Liver (tissue), 9 donors: ENCODE measurements around the gene HOXD8. TPM values are rescaled to one million over a fixed set of nuclear protein-coding genes. Genes with fewer than 3 reads are reported as not detected.

Experiments
- DNase-seq: peaks from one replicate; pipeline ENCODE4 v3.0.0-alpha.2; 2017; ENCODE audit warnings: low spot score
- H3K27ac ChIP-seq, 2 donors: one replicate each; pipeline ENCODE4 v1.7.0; 2013; ENCODE audit warnings: inconsistent platforms in 2 of 2, low read length in 2 of 2, control low read depth in 1 of 2, low read depth in 1 of 2, mild to moderate bottlenecking in 1 of 2
- H3K27me3 ChIP-seq, 4 donors: one replicate each; pipeline versions ENCODE4 v1.6.1 to v1.7.0; 2013; ENCODE audit warnings: low read length in 3 of 4, inconsistent platforms in 1 of 4, mild to moderate bottlenecking in 1 of 4, moderate library complexity in 1 of 4; ENCODE audit not compliant: control insufficient read depth in 4 of 4, insufficient read depth in 4 of 4
- H3K36me3 ChIP-seq, 4 donors: one replicate each; pipeline versions ENCODE4 v1.6.1 to v1.7.0; 2013; ENCODE audit warnings: low read length in 3 of 4, mild to moderate bottlenecking in 3 of 4, low read depth in 1 of 4, moderate library complexity in 1 of 4; ENCODE audit not compliant: control insufficient read depth in 4 of 4, insufficient read depth in 3 of 4
- H3K4me1 ChIP-seq, 4 donors: one replicate each; pipeline versions ENCODE4 v1.6.1 to v1.7.0; 2013; ENCODE audit warnings: low read length in 3 of 4, mild to moderate bottlenecking in 3 of 4, moderate library complexity in 1 of 4; ENCODE audit not compliant: control insufficient read depth in 4 of 4, insufficient read depth in 4 of 4
- H3K4me3 ChIP-seq, 3 donors: one replicate each; pipeline versions ENCODE4 v1.6.1 to v1.7.0; 2013; ENCODE audit warnings: low read length in 3 of 3, control low read depth in 1 of 3, low read depth in 1 of 3, mild to moderate bottlenecking in 1 of 3
- H3K9ac ChIP-seq, 2 donors: one replicate each; pipeline ENCODE4 v1.7.0; 2013; ENCODE audit warnings: low read length in 2 of 2, mild to moderate bottlenecking in 2 of 2, moderate library complexity in 2 of 2, control low read depth in 1 of 2, low read depth in 1 of 2
- H3K9me3 ChIP-seq, 4 donors: one replicate each; pipeline versions ENCODE4 v1.6.1 to v1.7.0; 2013; ENCODE audit warnings: low read length in 3 of 4; ENCODE audit not compliant: control insufficient read depth in 4 of 4
- EGR1 ChIP-seq, 2 donors: IDR thresholded peaks; 2 replicates each; pipeline ENCODE4 v1.6.1; 2016 to 2018; ENCODE audit warnings: antibody characterized with exemption in 2 of 2, low read depth in 2 of 2
- FOXA1 ChIP-seq: IDR thresholded peaks from 2 replicates; pipeline ENCODE4 v1.6.1; 2016; ENCODE audit warnings: antibody characterized with exemption
- FOXA2 ChIP-seq: IDR thresholded peaks from 2 replicates; pipeline ENCODE4 v1.6.1; 2016; ENCODE audit warnings: antibody characterized with exemption
- HNF4A ChIP-seq, 2 donors: conservative IDR thresholded peaks; 2 replicates each; pipeline ENCODE4 v1.6.1; 2016; ENCODE audit warnings: antibody characterized with exemption in 2 of 2, mild to moderate bottlenecking in 2 of 2
- JUND ChIP-seq, 2 donors: IDR thresholded peaks; 2 replicates each; pipeline ENCODE4 v1.6.1; 2016; ENCODE audit warnings: antibody characterized with exemption in 2 of 2
- NR2F2 ChIP-seq: IDR thresholded peaks from 2 replicates; pipeline ENCODE4 v1.6.1; 2016; ENCODE audit warnings: antibody characterized with exemption
- RAD21 ChIP-seq, 2 donors: IDR thresholded peaks; 2 replicates each; pipeline ENCODE4 v1.6.1; 2016; ENCODE audit warnings: antibody characterized with exemption in 2 of 2, mild to moderate bottlenecking in 2 of 2
- SP1 ChIP-seq: IDR thresholded peaks from 2 replicates; pipeline ENCODE4 v1.6.1; 2018; ENCODE audit warnings: antibody characterized with exemption, mild to moderate bottlenecking
- TAF1 ChIP-seq: conservative IDR thresholded peaks from 2 replicates; pipeline ENCODE4 v1.6.1; 2016; ENCODE audit warnings: antibody characterized with exemption, mild to moderate bottlenecking
- YY1 ChIP-seq: IDR thresholded peaks from 2 replicates; pipeline ENCODE4 v1.6.1; 2016; ENCODE audit warnings: antibody characterized with exemption, mild to moderate bottlenecking
- WGBS: extraction: QIAGEN DNeasy Blood & Tissue Kit; methylation state at CpG from one replicate; pipeline ENCODE4 v1.1.7; 2013; 5-methylcytosine and 5-hydroxymethylcytosine counted together
- polyA plus RNA-seq, 2 donors: library from polyadenylated mRNA; stranded (reverse) in 1 of 2; unstranded in 1 of 2; fragments of 200-250 nt in 1 of 2; fragments of >200 nt in 1 of 2; fragmentation: Nextera tagmentation in 1 of 2; extraction: Ambion mirVana in 1 of 2; gene quantifications; one replicate each; pipeline versions ENCODE4 v1.2.1 to v1.2.3, GENCODE V29; 2013 to 2015
- total RNA-seq, 2 donors: library from RNA; depleted of rRNA; stranded (reverse); fragments of >200 nt; gene quantifications; one replicate each; pipeline ENCODE4 v1.2.3, GENCODE V29; 2014
- TF ChIP-seq, protein P1 (sequence below): IDR thresholded peaks from 2 replicates; pipeline ENCODE4 v1.6.1; 2016; ENCODE audit warnings: antibody characterized with exemption, mild to moderate bottlenecking
- TF ChIP-seq, protein P2 (sequence below): IDR thresholded peaks from 2 replicates; pipeline ENCODE4 v1.6.1; 2016; ENCODE audit warnings: antibody characterized with exemption
- TF ChIP-seq, protein P3 (sequence below): IDR thresholded peaks from 2 replicates; pipeline ENCODE4 v1.6.1; 2016; ENCODE audit warnings: antibody characterized with exemption
- TF ChIP-seq, protein P4 (sequence below): fragments of 150-350 bp; IDR thresholded peaks from 2 replicates; pipeline ENCODE4 v1.5.1; 2017; ENCODE audit warnings: improper control_type of control experiment, low read depth, low read length; ENCODE audit not compliant: missing input control
- TF ChIP-seq, protein P5 (sequence below): IDR thresholded peaks from 2 replicates; pipeline ENCODE4 v1.6.1; 2016; ENCODE audit warnings: antibody characterized with exemption
- donor health status: healthy.
- donor health status: healthy.
- donor health status: healthy.
- donor health status: healthy.
- donor health status: healthy.

Gene HOXD8
- total and polyA plus RNA-seq, 4 donors: 0.06 to 0.19 (median 0.08) TPM; not detected in 1

DNA sequence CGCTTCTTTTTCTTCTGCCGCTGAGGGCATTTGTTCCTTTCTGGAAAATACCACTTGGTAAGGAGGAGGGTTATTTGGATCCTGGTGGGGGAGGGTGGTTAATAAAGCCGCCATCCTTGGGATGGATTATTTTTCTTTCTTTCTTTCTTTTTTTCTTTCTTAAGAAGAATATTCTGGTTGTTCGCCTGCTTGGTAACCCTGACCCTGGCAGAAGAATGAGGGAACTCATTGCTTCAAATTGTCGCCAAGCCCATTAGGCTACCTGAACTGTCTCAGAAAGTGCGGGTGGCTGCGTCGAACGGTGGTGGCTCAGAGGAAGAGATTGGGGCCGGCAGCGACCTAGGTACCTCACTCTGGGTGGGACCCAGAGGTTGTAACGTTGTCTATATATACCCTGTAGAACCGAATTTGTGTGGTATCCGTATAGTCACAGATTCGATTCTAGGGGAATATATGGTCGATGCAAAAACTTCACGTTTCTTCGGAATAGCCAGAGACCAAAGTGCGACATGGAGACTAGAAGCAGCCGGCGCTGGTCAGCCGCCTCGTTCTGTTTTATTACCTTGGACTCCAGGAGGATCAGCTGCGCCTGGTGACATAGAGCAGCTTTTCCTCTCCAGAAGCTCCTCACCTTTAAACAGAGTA lies 20.6 kb downstream of the HOXD8 start (continued):
- TF ChIP-seq, protein P1, sequence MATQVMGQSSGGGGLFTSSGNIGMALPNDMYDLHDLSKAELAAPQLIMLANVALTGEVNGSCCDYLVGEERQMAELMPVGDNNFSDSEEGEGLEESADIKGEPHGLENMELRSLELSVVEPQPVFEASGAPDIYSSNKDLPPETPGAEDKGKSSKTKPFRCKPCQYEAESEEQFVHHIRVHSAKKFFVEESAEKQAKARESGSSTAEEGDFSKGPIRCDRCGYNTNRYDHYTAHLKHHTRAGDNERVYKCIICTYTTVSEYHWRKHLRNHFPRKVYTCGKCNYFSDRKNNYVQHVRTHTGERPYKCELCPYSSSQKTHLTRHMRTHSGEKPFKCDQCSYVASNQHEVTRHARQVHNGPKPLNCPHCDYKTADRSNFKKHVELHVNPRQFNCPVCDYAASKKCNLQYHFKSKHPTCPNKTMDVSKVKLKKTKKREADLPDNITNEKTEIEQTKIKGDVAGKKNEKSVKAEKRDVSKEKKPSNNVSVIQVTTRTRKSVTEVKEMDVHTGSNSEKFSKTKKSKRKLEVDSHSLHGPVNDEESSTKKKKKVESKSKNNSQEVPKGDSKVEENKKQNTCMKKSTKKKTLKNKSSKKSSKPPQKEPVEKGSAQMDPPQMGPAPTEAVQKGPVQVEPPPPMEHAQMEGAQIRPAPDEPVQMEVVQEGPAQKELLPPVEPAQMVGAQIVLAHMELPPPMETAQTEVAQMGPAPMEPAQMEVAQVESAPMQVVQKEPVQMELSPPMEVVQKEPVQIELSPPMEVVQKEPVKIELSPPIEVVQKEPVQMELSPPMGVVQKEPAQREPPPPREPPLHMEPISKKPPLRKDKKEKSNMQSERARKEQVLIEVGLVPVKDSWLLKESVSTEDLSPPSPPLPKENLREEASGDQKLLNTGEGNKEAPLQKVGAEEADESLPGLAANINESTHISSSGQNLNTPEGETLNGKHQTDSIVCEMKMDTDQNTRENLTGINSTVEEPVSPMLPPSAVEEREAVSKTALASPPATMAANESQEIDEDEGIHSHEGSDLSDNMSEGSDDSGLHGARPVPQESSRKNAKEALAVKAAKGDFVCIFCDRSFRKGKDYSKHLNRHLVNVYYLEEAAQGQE: no peak
- no peak for TF ChIP-seq SP1

DNA sequence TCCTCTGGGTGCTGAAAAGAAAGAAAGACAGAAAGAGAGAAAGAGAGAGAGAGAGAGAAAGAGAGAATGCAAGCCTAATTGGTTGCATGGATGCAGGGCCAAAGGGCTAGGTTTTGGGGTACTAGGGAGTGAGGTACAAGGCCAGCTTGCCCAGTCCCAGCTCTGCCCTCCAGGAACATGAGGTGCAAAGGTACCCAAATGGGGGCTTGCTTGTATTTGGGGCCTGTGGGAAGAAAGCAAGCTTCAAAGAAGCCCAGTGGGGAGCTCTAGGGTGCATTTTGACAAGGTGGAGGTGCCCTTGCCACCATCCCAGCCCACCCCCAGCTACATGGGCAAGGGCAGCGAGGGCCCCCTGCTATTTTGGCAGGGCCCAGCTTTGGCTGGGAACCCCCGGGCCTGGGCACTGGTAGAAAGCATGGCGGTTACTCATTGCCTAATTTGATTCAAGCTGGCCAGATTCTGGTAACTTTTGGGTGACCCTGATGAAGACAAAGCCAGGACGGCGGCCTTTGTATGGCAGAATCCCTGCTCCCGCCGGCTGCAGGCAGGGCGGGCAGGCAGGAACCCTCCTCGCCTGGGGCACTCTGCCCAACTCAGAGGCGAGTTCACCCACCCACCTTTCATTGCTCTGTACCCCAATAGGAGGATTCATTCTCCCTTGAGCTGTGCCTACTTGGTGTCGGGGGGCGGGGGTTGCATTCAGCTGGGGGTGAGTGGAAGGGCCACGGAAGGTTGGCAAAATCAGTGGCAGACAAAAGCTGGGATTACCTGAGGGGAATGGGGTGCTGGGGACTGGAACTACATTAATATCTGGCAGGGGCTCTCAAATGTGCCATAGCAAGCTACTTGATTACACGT lies 21.3 kb downstream of the HOXD8 start:
- Histone ChIP-seq H3K27ac (no peak overlapping the region), H3K9ac (no peak overlapping the region), H3K9me3 (no peaks in the 10 kb centered on the region), H3K36me3 (no peaks in the 10 kb centered on the region), H3K4me3 (no peak overlapping the region), H3K4me1 (peaks cover 0 to 8% (median 7%) of the 10 kb centered on the region in 4 donors), H3K27me3 (peaks cover 8 to 42% (median 25%) of the 10 kb centered on the region in 4 donors)
- WGBS: 27% methylated on average over 14 of the region's 14 CpGs
- TF ChIP-seq YY1: no peak
- TF ChIP-seq, protein P2, sequence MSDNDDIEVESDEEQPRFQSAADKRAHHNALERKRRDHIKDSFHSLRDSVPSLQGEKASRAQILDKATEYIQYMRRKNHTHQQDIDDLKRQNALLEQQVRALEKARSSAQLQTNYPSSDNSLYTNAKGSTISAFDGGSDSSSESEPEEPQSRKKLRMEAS: no peak
- TF ChIP-seq, protein P3, sequence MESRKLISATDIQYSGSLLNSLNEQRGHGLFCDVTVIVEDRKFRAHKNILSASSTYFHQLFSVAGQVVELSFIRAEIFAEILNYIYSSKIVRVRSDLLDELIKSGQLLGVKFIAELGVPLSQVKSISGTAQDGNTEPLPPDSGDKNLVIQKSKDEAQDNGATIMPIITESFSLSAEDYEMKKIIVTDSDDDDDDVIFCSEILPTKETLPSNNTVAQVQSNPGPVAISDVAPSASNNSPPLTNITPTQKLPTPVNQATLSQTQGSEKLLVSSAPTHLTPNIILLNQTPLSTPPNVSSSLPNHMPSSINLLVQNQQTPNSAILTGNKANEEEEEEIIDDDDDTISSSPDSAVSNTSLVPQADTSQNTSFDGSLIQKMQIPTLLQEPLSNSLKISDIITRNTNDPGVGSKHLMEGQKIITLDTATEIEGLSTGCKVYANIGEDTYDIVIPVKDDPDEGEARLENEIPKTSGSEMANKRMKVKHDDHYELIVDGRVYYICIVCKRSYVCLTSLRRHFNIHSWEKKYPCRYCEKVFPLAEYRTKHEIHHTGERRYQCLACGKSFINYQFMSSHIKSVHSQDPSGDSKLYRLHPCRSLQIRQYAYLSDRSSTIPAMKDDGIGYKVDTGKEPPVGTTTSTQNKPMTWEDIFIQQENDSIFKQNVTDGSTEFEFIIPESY: no peak
- TF ChIP-seq TAF1: no peak
- TF ChIP-seq JUND (IDR thresholded peaks at IDR 0.05): no peak
- no peak for TF ChIP-seq SP1
- TF ChIP-seq, protein P4, sequence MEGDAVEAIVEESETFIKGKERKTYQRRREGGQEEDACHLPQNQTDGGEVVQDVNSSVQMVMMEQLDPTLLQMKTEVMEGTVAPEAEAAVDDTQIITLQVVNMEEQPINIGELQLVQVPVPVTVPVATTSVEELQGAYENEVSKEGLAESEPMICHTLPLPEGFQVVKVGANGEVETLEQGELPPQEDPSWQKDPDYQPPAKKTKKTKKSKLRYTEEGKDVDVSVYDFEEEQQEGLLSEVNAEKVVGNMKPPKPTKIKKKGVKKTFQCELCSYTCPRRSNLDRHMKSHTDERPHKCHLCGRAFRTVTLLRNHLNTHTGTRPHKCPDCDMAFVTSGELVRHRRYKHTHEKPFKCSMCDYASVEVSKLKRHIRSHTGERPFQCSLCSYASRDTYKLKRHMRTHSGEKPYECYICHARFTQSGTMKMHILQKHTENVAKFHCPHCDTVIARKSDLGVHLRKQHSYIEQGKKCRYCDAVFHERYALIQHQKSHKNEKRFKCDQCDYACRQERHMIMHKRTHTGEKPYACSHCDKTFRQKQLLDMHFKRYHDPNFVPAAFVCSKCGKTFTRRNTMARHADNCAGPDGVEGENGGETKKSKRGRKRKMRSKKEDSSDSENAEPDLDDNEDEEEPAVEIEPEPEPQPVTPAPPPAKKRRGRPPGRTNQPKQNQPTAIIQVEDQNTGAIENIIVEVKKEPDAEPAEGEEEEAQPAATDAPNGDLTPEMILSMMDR: no peak
- TF ChIP-seq, protein P1: no peak
- TF ChIP-seq NR2F2: no peak
- TF ChIP-seq HNF4A (conservative IDR thresholded peaks at IDR 0.05): no peak
- TF ChIP-seq EGR1 (IDR thresholded peaks at IDR 0.05; ENCODE audit: low read depth in 2 of 2): no peak
- TF ChIP-seq FOXA2: no peak
- TF ChIP-seq, protein P5, sequence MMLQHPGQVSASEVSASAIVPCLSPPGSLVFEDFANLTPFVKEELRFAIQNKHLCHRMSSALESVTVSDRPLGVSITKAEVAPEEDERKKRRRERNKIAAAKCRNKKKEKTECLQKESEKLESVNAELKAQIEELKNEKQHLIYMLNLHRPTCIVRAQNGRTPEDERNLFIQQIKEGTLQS: no peak
- no peak for TF ChIP-seq RAD21 (IDR thresholded peaks at IDR 0.05)
- no peak for TF ChIP-seq FOXA1
- no peak for DNase-seq
